HEK293 (cell line): ENCODE measurements around the gene PTPRN2.

ENCODE experiments used
- CTCF ChIA-PET: fragments of 350-600 bp; formaldehyde crosslinking; extraction: SDS; loops from one replicate; lab custom pipeline; 2021; ENCODE audit warnings: antibody characterized with exemption; lab: Yijun Ruan, JAX
- POLR2A ChIA-PET: fragments of 300-600 bp; formaldehyde crosslinking; extraction: SDS; loops from one replicate; lab custom pipeline; 2020; ENCODE audit warnings: antibody characterized with exemption, inconsistent platforms; lab: Yijun Ruan, JAX
- H3K27ac ChIP-seq: fragments of 200-500 bp; sonication (Bioruptor generic); 2 replicates; pipeline ENCODE4 v1.5.1; 2014; ENCODE audit warnings: low read depth, low read length, control low read depth, inconsistent platforms; ENCODE audit errors: extremely low read depth
- H3K36me3 ChIP-seq, 2 experiments: fragments of 200-500 bp in 1 of 2; sonication (Bioruptor generic) in 1 of 2; 1 replicate in 1 of 2; 2 replicates in 1 of 2; pipeline ENCODE4 v1.5.1; 2014 to 2017; ENCODE audit warnings: inconsistent platforms in 2 of 2, low read length in 2 of 2; ENCODE audit not compliant: control insufficient read depth in 2 of 2, insufficient read depth in 1 of 2
- H3K4me1 ChIP-seq: fragments of 200-500 bp; sonication (Bioruptor generic); 2 replicates; pipeline ENCODE4 v1.5.1; 2014; ENCODE audit warnings: mild to moderate bottlenecking, low read length, inconsistent platforms; ENCODE audit not compliant: control insufficient read depth, insufficient read depth
- H3K4me3 ChIP-seq: 2 replicates; pipeline ENCODE4 v1.5.1; 2011; ENCODE audit warnings: low read depth, mild to moderate bottlenecking, control low read depth, low read length, moderate library complexity
- H3K9me3 ChIP-seq: fragments of 200-500 bp; sonication (Bioruptor generic); 2 replicates; pipeline ENCODE4 v1.5.1; 2014; ENCODE audit warnings: low read depth, low read length, inconsistent platforms; ENCODE audit not compliant: control insufficient read depth, insufficient read depth
- ELK4 ChIP-seq: IDR thresholded peaks from 2 replicates; pipeline ENCODE4 v1.6.1; 2011; ENCODE audit warnings: mild to moderate bottlenecking, low read depth, low read length, borderline replicate concordance
- HOXD13 ChIP-seq: sonication (generic); formaldehyde crosslinking; IDR thresholded peaks from 2 replicates; pipeline ENCODE4 v1.8.0; 2022; ENCODE audit warnings: missing genetic modification reagents, borderline replicate concordance
- KLF8 ChIP-seq: fragments of 450-650 bp; formaldehyde crosslinking; IDR thresholded peaks from 2 replicates; pipeline ENCODE4 v1.5.1; 2016; ENCODE audit warnings: missing biosample characterization, missing genetic modification characterization
- PRDM4 ChIP-seq: fragments of 450-650 bp; formaldehyde crosslinking; IDR thresholded peaks from 2 replicates; pipeline ENCODE4 v1.5.1; 2017; ENCODE audit warnings: missing biosample characterization, missing genetic modification characterization
- SP7 ChIP-seq: fragments of 450-650 bp; formaldehyde crosslinking; IDR thresholded peaks from 2 replicates; pipeline ENCODE4 v1.5.1; 2016; ENCODE audit warnings: missing biosample characterization, missing genetic modification characterization
- TRIM28 ChIP-seq: IDR thresholded peaks from 2 replicates; pipeline ENCODE4 v1.6.1; 2011; ENCODE audit warnings: low read length, control low read depth, borderline replicate concordance
- YY2 ChIP-seq: fragments of 450-650 bp; formaldehyde crosslinking; IDR thresholded peaks from 2 replicates; pipeline ENCODE4 v1.5.1; 2016; ENCODE audit warnings: missing biosample characterization, missing genetic modification characterization
- ZIC2 ChIP-seq: fragments of 450-650 bp; formaldehyde crosslinking; IDR thresholded peaks from 2 replicates; pipeline ENCODE4 v1.5.1; 2016; ENCODE audit warnings: missing biosample characterization, missing genetic modification characterization
- ZNF112 ChIP-seq: fragments of 450-650 bp; formaldehyde crosslinking; IDR thresholded peaks from 2 replicates; pipeline ENCODE4 v1.5.0; 2017; ENCODE audit warnings: missing biosample characterization, missing genetic modification characterization
- ZNF114 ChIP-seq: fragments of 450-650 bp; formaldehyde crosslinking; IDR thresholded peaks from 2 replicates; pipeline ENCODE4 v1.5.0; 2017; ENCODE audit warnings: missing biosample characterization, missing genetic modification characterization
- ZNF211 ChIP-seq: fragments of 450-650 bp; formaldehyde crosslinking; IDR thresholded peaks from 2 replicates; pipeline ENCODE4 v1.5.1; 2016; ENCODE audit warnings: low read depth, missing biosample characterization, missing genetic modification characterization
- ZNF23 ChIP-seq: fragments of 450-650 bp; formaldehyde crosslinking; IDR thresholded peaks from 2 replicates; pipeline ENCODE4 v1.5.1; 2016; ENCODE audit warnings: missing biosample characterization, missing genetic modification characterization, borderline replicate concordance
- ZNF26 ChIP-seq: fragments of 450-650 bp; formaldehyde crosslinking; IDR thresholded peaks from 2 replicates; pipeline ENCODE4 v1.5.1; 2016; ENCODE audit warnings: missing biosample characterization, missing genetic modification characterization
- ZNF274 ChIP-seq, 2 experiments: fragments of 200-500 bp in 1 of 2; fragments of 450-650 bp in 1 of 2; sonication (Bioruptor generic) in 1 of 2; formaldehyde crosslinking in 1 of 2; IDR thresholded peaks; 2 replicates each; pipeline versions ENCODE4 v1.5.1 to v1.6.1; 2014 to 2016; ENCODE audit warnings: borderline replicate concordance in 1 of 2, inconsistent platforms in 1 of 2, low read length in 1 of 2, missing biosample characterization in 1 of 2, missing genetic modification characterization in 1 of 2
- ZNF292 ChIP-seq: fragments of 450-650 bp; formaldehyde crosslinking; IDR thresholded peaks from 2 replicates; pipeline ENCODE4 v1.5.1; 2016; ENCODE audit warnings: low read depth, missing biosample characterization, missing genetic modification characterization, borderline replicate concordance
- ZNF324 ChIP-seq: fragments of 450-650 bp; formaldehyde crosslinking; IDR thresholded peaks from 2 replicates; pipeline ENCODE4 v1.5.1; 2016; ENCODE audit warnings: missing biosample characterization, missing genetic modification characterization
- ZNF335 ChIP-seq: fragments of 450-650 bp; formaldehyde crosslinking; conservative IDR thresholded peaks from 2 replicates; pipeline ENCODE4 v1.5.1; 2016; ENCODE audit warnings: missing biosample characterization, missing genetic modification characterization
- ZNF394 ChIP-seq: fragments of 450-650 bp; formaldehyde crosslinking; IDR thresholded peaks from 2 replicates; pipeline ENCODE4 v1.5.1; 2016; ENCODE audit warnings: missing biosample characterization, missing genetic modification characterization, mild to moderate bottlenecking, moderate library complexity, borderline replicate concordance
- ZNF426 ChIP-seq: fragments of 450-650 bp; formaldehyde crosslinking; IDR thresholded peaks from 2 replicates; pipeline ENCODE4 v1.5.1; 2017; ENCODE audit warnings: missing biosample characterization, missing genetic modification characterization, mild to moderate bottlenecking, inconsistent platforms, moderate library complexity
- ZNF473 ChIP-seq: fragments of 450-650 bp; formaldehyde crosslinking; IDR thresholded peaks from 2 replicates; pipeline ENCODE4 v1.5.1; 2017; ENCODE audit warnings: missing biosample characterization, missing genetic modification characterization
- ZSCAN18 ChIP-seq: fragments of 450-650 bp; formaldehyde crosslinking; IDR thresholded peaks from 2 replicates; pipeline ENCODE4 v1.5.1; 2016; ENCODE audit warnings: missing biosample characterization, missing genetic modification characterization

Gene PTPRN2

GRCh38 chr7:158357106-158357897 lies 230.3 kb downstream of the PTPRN2 start:
- ChIA-PET CTCF (interaction anchor here (1.3 to 1.5 kb wide), 2 partner anchors 51 to 925 kb away, joined by 3 to 6 read pairs; no protein-coding TSS in a partner anchor), POLR2A (no interaction called here)

GRCh38 chr7:158356454-158356853 lies 231.2 kb downstream of the PTPRN2 start:
- peak; percentile 59 for TF ChIP-seq ZIC2 (tag by site-specific recombination)
- no peak for TF ChIP-seq SP7
- no peak for TF ChIP-seq ELK4
- TF ChIP-seq ZNF23 (tag by site-specific recombination): no peak
- TF ChIP-seq ZNF335 (tag by site-specific recombination): no peak
- TF ChIP-seq, all 188 proteins: peak for 1
- ChIA-PET POLR2A (no interaction called here), CTCF (interaction anchor here (0.6 to 1.5 kb wide), 4 partner anchors 12 to 924 kb away, joined by 3 to 6 read pairs (median 3); no protein-coding TSS in a partner anchor)
- Histone ChIP-seq H3K27ac (no peak overlapping the region), H3K4me3 (no peak overlapping the region), H3K4me1 (no peaks in the 10 kb centered on the region), H3K9me3 (no peaks in the 10 kb centered on the region), H3K36me3 (no peaks in the 10 kb centered on the region)

More at GRCh38 chr7:158357106-158357897, 230.3 kb downstream of the PTPRN2 start:
- no peak overlapping the region for H3K4me3 ChIP-seq
- H3K9me3 ChIP-seq: no peaks in the 10 kb centered on the region
- TF ChIP-seq ZNF426 (tag by site-specific recombination): no peak
- TF ChIP-seq ZNF112 (tag by site-specific recombination): no peak
- TF ChIP-seq ZNF26 (tag by site-specific recombination): no peak
- no peak for TF ChIP-seq ZNF114 (tag by site-specific recombination)
- TF ChIP-seq PRDM4 (tag by site-specific recombination): no peak
- TF ChIP-seq KLF8 (tag by site-specific recombination): no peak
- no peak for TF ChIP-seq ZNF394 (tag by site-specific recombination)
- TF ChIP-seq ZNF211: no peak
- no peak for TF ChIP-seq HOXD13 (CRISPR knock-in tag)
- TF ChIP-seq ZNF324 (tag by site-specific recombination): no peak
- TF ChIP-seq ZSCAN18 (tag by site-specific recombination): no peak
- TF ChIP-seq ZNF292: no peak
- TF ChIP-seq YY2: no peak
- TF ChIP-seq ZNF473 (tag by site-specific recombination): no peak
- no peak for TF ChIP-seq ZNF274 (IDR thresholded peaks at IDR 0.05; ENCODE audit: low read length)
- TF ChIP-seq ZNF274 (tag by site-specific recombination; IDR thresholded peaks at IDR 0.05; ENCODE audit: borderline replicate concordance): no peak
- TF ChIP-seq TRIM28: no peak
- TF ChIP-seq, all 188 proteins: peak for 0
- Histone ChIP-seq H3K36me3 (no peaks in the 10 kb centered on the region), H3K4me1 (no peaks in the 10 kb centered on the region), H3K27ac (no peak overlapping the region)
